Left ventricle myocardium inferior (tissue), 1 donor: ENCODE measurements around the gene IL31RA. TPM values are rescaled to one million over a fixed set of nuclear protein-coding genes. Genes with fewer than 3 reads are reported as not detected.

Experiments used
- DNase-seq: peaks from one replicate; pipeline ENCODE4 v3.0.0-alpha.2; 2020
- H3K27ac ChIP-seq: fragments of 200-600 bp; replicated peaks from 2 replicates; pipeline ENCODE4 v1.8.0; 2021
- H3K27me3 ChIP-seq: fragments of 200-600 bp; 2 replicates; pipeline ENCODE4 v1.8.0; 2021; ENCODE audit warnings: low read depth
- H3K36me3 ChIP-seq: fragments of 200-600 bp; 2 replicates; pipeline ENCODE4 v1.8.0; 2021
- H3K4me1 ChIP-seq: fragments of 200-600 bp; 2 replicates; pipeline ENCODE4 v1.8.0; 2021
- H3K4me3 ChIP-seq: fragments of 200-600 bp; 2 replicates; pipeline ENCODE4 v1.8.0; 2021; ENCODE audit warnings: mild to moderate bottlenecking, moderate library complexity
- H3K9me3 ChIP-seq: fragments of 200-600 bp; replicated peaks from 2 replicates; pipeline ENCODE4 v1.8.0; 2021
- CTCF ChIP-seq: fragments of 200-600 bp; IDR thresholded peaks from 2 replicates; pipeline ENCODE4 v1.8.0; 2021; ENCODE audit warnings: antibody characterized with exemption, mild to moderate bottlenecking, borderline replicate concordance
- intact Hi-C: fragments of 100-400 bp; cut with micrococcal nuclease; formaldehyde crosslinking; loops from one replicate; pipeline ENCODE4 v1.11.0; 2022
- total RNA-seq: library from RNA; stranded (reverse); fragmentation: NEBNext Ultra II Directional; extraction: Animal tissue kit (Norgen Biotek cat#: 25700); gene quantifications from one replicate; pipeline ENCODE4 v1.2.1, GENCODE V29; 2021
- donor health status: DM: no; HTN: yes; CAD: no; lungs with severe emphysema.

Gene IL31RA
- total RNA-seq, 1 donor from 2014 or later: 0.27 TPM

GRCh38 chr5:55853818-55854217 is 2.7 kb downstream of the IL31RA start:
- no peak overlapping the region for H3K4me3 ChIP-seq
- no peaks in the 10 kb centered on the region for H3K36me3 ChIP-seq
- intact Hi-C loops: no loop called here
- H3K9me3 ChIP-seq: no peaks in the 10 kb centered on the region
- no peak overlapping the region for H3K27ac ChIP-seq
- H3K4me1 ChIP-seq: peaks cover 7% of the 10 kb centered on the region
- TF ChIP-seq CTCF: no peak
- DNase-seq: no peak
- no peaks in the 10 kb centered on the region for H3K27me3 ChIP-seq

- H3K4me1 ChIP-seq: peaks cover 7% of the 10 kb centered on the region
- no peaks in the 10 kb centered on the region for H3K36me3 ChIP-seq
- intact Hi-C loops: no loop called here
- TF ChIP-seq CTCF: no peak
- peaks cover 1% of the 10 kb centered on the region for H3K9me3 ChIP-seq
- DNase-seq: no peak
- H3K4me3 ChIP-seq: no peak overlapping the region
- H3K27ac ChIP-seq: no peak overlapping the region
- no peaks in the 10 kb centered on the region for H3K27me3 ChIP-seq
These were observed 4.4 kb downstream of the IL31RA start for GRCh38 chr5:55855509-55855908.

GRCh38 chr5:55856516-55857246 is 5.5 kb downstream of the IL31RA start:
- peaks cover 9% of the 10 kb centered on the region for H3K27me3 ChIP-seq
- no peak overlapping the region for H3K4me3 ChIP-seq
- intact Hi-C loops: no loop called here
- no peak for TF ChIP-seq CTCF
- H3K4me1 ChIP-seq: peaks cover 7% of the 10 kb centered on the region
- H3K9me3 ChIP-seq: peaks cover 4% of the 10 kb centered on the region
- H3K36me3 ChIP-seq: no peaks in the 10 kb centered on the region
- no peak overlapping the region for H3K27ac ChIP-seq
- no peak for DNase-seq

GRCh38 chr5:55857247-55857640 is 6.1 kb downstream of the IL31RA start:
- intact Hi-C loops: no loop called here
- Histone ChIP-seq H3K4me1 (peaks cover 7% of the 10 kb centered on the region), H3K9me3 (peaks cover 4% of the 10 kb centered on the region), H3K36me3 (no peaks in the 10 kb centered on the region), H3K27me3 (peaks cover 9% of the 10 kb centered on the region), H3K27ac (no peak overlapping the region), H3K4me3 (no peak overlapping the region)
- no peak for TF ChIP-seq CTCF
- no peak for DNase-seq

GRCh38 chr5:55858104-55858503 is 6.9 kb downstream of the IL31RA start:
- no peak for TF ChIP-seq CTCF
- DNase-seq: no peak

More at GRCh38 chr5:55858104-55858503, 6.9 kb downstream of the IL31RA start:
- Histone ChIP-seq H3K36me3 (no peaks in the 10 kb centered on the region), H3K27me3 (peaks cover 13% of the 10 kb centered on the region), H3K27ac (no peak overlapping the region), H3K4me3 (no peak overlapping the region), H3K9me3 (peaks cover 4% of the 10 kb centered on the region), H3K4me1 (peaks cover 7% of the 10 kb centered on the region)
- intact Hi-C loops: no loop called here
